ENCODE results near the gene PPM1H.

- no peak for TF ChIP-seq CTCF (IDR thresholded peaks at IDR 0.05)
- TF ChIP-seq TAF1 (IDR thresholded peaks at IDR 0.05; ENCODE audit: borderline replicate concordance, low read depth, low read length) = no peak
- TF ChIP-seq RXRA (IDR thresholded peaks at IDR 0.05; ENCODE audit: borderline replicate concordance, low read depth) = no peak
- no peak for TF ChIP-seq POLR2AphosphoS5 (IDR thresholded peaks at IDR 0.05; ENCODE audit: low read depth, low read length)
- TF ChIP-seq MAX (IDR thresholded peaks at IDR 0.05; ENCODE audit: low read depth) = no peak
- no peak for TF ChIP-seq REST (IDR thresholded peaks at IDR 0.05; ENCODE audit: low read depth, low read length)
- TF ChIP-seq RFX5 (IDR thresholded peaks at IDR 0.05; ENCODE audit: low read length) = no peak
- TF ChIP-seq MEF2A (IDR thresholded peaks at IDR 0.05; ENCODE audit: borderline replicate concordance, low read depth) = no peak
Observed at GRCh38 chr12:62933220-62933601, 1.7 kb downstream of the PPM1H start.
